Natural killer cell (primary cell): ENCODE measurements around the gene SELENOS. TPM values are rescaled to one million over a fixed set of nuclear protein-coding genes. Genes with fewer than 3 reads are reported as not detected.
A peak's percentile ranks its signal among the peaks of the same experiment; 100 is the strongest.

Experiments used
- ATAC-seq, 3 donors: fragments of 150-1000 bp in 2 of 3; fragments of 200-7000 bp in 1 of 3; cut with Tn5 transposase; 1 replicate in 1 of 3; 2 replicates in 2 of 3; pipeline ENCODE4 v1.10.0; 2021; ENCODE audit warnings: mild to moderate bottlenecking in 2 of 3, moderate library complexity in 2 of 3
- DNase-seq, 2 donors: peaks; one replicate each; pipeline versions ENCODE4 v3.0.0 to v3.0.0-alpha.2; 2013 to 2021; ENCODE audit warnings: mixed read lengths in 1 of 2
- H3K27ac ChIP-seq: one replicate; pipeline ENCODE4 v1.5.1; 2013; ENCODE audit warnings: mild to moderate bottlenecking, low read length
- H3K27me3 ChIP-seq: one replicate; pipeline ENCODE4 v1.6.1; 2013; ENCODE audit warnings: low read length; ENCODE audit not compliant: control insufficient read depth, insufficient read depth
- H3K36me3 ChIP-seq: one replicate; pipeline ENCODE4 v1.6.1; 2013; ENCODE audit warnings: low read length; ENCODE audit not compliant: control insufficient read depth, insufficient read depth
- H3K4me1 ChIP-seq: one replicate; pipeline ENCODE4 v1.6.1; 2013; ENCODE audit warnings: low read length; ENCODE audit not compliant: control insufficient read depth, insufficient read depth
- H3K4me3 ChIP-seq: one replicate; pipeline ENCODE4 v1.5.1; 2013; ENCODE audit warnings: low read length
- H3K9me3 ChIP-seq: one replicate; pipeline ENCODE4 v1.6.1; 2013; ENCODE audit warnings: low read length; ENCODE audit not compliant: control insufficient read depth, insufficient read depth
- H3K27ac Mint-ChIP-seq, 2 donors: one replicate each; pipeline ENCODE4 v1.8.0; 2022; ENCODE audit warnings: mild to moderate bottlenecking in 2 of 2, mixed read lengths in 2 of 2, moderate library complexity in 1 of 2
- H3K27me3 Mint-ChIP-seq, 2 donors: one replicate each; pipeline ENCODE4 v1.8.0; 2022; ENCODE audit warnings: low read depth in 2 of 2, mixed read lengths in 2 of 2
- H3K36me3 Mint-ChIP-seq: one replicate; pipeline ENCODE4 v1.8.0; 2022; ENCODE audit warnings: mixed read lengths
- H3K4me1 Mint-ChIP-seq, 2 donors: one replicate each; pipeline ENCODE4 v1.8.0; 2022; ENCODE audit warnings: mixed read lengths in 2 of 2
- H3K4me3 Mint-ChIP-seq: one replicate; pipeline ENCODE4 v1.8.0; 2022; ENCODE audit warnings: mild to moderate bottlenecking, moderate library complexity, mixed read lengths
- H3K9me3 Mint-ChIP-seq, 2 donors: one replicate each; pipeline ENCODE4 v1.8.0; 2022; ENCODE audit warnings: mixed read lengths in 2 of 2
- WGBS: methylation state at CpG from one replicate; pipeline ENCODE4 v1.1.7; 2013; ENCODE audit warnings: missing lambda C conversion rate; ENCODE audit not compliant: insufficient coverage; 5-methylcytosine and 5-hydroxymethylcytosine counted together
- intact Hi-C: fragments of 100-400 bp; cut with micrococcal nuclease; formaldehyde crosslinking; loops from one replicate; pipeline ENCODE4 v1.14.2; 2022
- total RNA-seq, 4 donors: library from RNA; stranded (reverse); fragments of 120-200 nt in 1 of 4; gene quantifications; one replicate each; pipeline versions ENCODE4 v1.2.3 to v1.2.4, GENCODE V29; 2013 to 2022
- TF ChIP-seq, protein P1 (sequence below): fragments of 200-600 bp; IDR thresholded peaks from one replicate; pipeline ENCODE4 v1.8.0; 2022; ENCODE audit warnings: antibody characterized with exemption

The SELENOS gene
- total RNA-seq, 3 donors from 2014 or later (not counting 1 experiment from before 2014, with no cell fraction given) = 33.6 to 44.2 (median 38.4) TPM

DNA sequence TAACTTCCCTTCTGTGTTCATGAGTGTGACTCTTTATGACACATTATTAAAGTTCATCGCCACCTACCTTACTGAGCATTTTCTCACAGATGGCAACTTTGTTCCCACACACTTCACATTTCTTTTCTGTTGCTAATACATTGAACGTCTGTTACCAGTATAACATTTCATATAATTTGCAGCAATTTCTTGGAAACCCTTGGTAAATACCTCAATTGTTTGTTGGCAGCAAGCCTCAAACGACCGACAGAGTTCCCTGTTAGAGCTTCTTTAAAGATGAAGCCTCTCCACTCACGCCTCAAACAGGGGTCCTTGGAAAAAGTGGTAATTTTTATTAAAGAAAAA lies 22.3 kb downstream of the SELENOS start:
- peaks cover 5 to 18% of the 10 kb centered on the region in 2 donors for H3K27me3 Mint-ChIP-seq
- H3K4me1 Mint-ChIP-seq = peaks cover 16 to 22% of the 10 kb centered on the region in 2 donors
- 58% methylated on average over 5 of the region's 5 CpGs for WGBS
- no peaks in the 10 kb centered on the region for H3K9me3 Mint-ChIP-seq
- Histone ChIP-seq H3K4me1 (peaks cover 13% of the 10 kb centered on the region), H3K27me3 (no peaks in the 10 kb centered on the region), H3K36me3 (no peaks in the 10 kb centered on the region), H3K27ac (no peak overlapping the region), H3K4me3 (no peak overlapping the region), H3K9me3 (no peaks in the 10 kb centered on the region)
- intact Hi-C loops = no loop called here
- ATAC-seq = no peak
- no peak overlapping the region for H3K27ac Mint-ChIP-seq
- TF ChIP-seq, protein P1, sequence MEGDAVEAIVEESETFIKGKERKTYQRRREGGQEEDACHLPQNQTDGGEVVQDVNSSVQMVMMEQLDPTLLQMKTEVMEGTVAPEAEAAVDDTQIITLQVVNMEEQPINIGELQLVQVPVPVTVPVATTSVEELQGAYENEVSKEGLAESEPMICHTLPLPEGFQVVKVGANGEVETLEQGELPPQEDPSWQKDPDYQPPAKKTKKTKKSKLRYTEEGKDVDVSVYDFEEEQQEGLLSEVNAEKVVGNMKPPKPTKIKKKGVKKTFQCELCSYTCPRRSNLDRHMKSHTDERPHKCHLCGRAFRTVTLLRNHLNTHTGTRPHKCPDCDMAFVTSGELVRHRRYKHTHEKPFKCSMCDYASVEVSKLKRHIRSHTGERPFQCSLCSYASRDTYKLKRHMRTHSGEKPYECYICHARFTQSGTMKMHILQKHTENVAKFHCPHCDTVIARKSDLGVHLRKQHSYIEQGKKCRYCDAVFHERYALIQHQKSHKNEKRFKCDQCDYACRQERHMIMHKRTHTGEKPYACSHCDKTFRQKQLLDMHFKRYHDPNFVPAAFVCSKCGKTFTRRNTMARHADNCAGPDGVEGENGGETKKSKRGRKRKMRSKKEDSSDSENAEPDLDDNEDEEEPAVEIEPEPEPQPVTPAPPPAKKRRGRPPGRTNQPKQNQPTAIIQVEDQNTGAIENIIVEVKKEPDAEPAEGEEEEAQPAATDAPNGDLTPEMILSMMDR = no peak
- no peak overlapping the region for H3K4me3 Mint-ChIP-seq
- no peaks in the 10 kb centered on the region for H3K36me3 Mint-ChIP-seq
- DNase-seq = no peak

DNA sequence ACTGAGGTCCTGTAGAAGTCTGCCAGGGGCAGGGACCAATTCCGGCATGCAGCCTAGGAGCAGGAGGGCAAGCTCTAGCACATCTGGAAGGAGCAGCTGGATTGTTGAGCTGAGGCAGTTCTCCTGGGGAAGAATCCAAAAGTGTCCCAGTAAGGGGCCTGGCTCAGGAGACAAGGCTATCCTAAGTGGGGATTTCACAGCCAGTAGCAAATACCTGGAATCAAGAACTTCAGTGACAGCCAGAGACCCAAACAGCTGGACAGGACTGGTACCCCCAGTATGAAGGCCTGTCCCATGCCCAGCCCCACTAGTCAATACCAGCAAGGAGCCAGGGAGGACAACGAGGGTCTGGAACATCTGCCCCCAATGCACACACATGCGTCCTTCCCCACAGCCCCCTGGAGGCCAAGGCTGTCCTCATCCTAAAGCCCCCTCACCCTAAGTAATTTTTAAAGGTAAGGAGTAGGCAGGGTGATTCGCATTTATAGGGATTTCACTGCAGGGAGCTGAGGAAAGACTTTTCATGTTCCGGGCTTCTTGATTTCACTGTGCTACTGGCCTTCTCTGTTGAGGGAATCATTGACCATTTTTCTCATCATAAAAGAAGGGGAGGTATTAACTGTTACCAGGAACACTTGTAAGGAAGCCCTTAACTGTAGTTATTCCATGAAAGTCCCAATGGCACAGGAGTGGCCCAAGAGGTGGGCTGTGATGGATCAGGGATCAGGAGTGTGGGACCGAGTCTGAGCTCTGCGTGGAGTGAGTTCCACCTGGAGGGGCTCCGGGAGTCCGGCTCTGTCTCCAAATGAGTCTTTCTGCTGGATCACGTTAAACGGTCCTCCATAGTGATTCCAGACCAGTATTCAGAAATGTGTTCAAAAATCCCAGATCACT lies 22.9 kb downstream of the SELENOS start:
- 91% methylated on average over 10 of the region's 11 CpGs for WGBS
- ATAC-seq = no peak

DNA sequence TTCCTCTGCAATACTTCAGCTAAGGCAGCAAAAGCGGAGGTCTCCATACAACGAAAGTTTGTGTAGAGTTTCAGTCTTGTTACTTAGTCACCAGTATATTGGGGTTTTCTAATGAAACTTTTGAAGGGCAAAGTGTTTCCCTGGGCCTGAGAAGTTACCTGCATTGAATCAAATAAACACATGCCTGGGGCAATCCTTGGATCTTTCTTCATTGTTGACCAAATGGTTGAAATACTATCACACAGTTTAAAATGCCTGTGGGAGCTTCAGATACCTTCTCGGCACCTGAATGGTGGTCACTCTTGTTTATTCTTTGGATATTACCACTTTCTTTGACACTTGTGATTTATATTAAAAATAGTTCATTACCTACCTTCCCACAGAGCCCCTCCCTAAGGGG lies 24.4 kb downstream of the SELENOS start:
- Mint-ChIP-seq H3K27ac (peak overlapping the region; percentile 76 to 88), H3K4me3 (peak overlapping the region; percentile 90), H3K27me3 (no peaks in the 10 kb centered on the region), H3K9me3 (no peaks in the 10 kb centered on the region), H3K36me3 (no peaks in the 10 kb centered on the region), H3K4me1 (peaks cover 25 to 32% of the 10 kb centered on the region in 2 donors)
- Histone ChIP-seq H3K4me3 (no peak overlapping the region), H3K9me3 (no peaks in the 10 kb centered on the region), H3K4me1 (peaks cover 20% of the 10 kb centered on the region), H3K27me3 (no peaks in the 10 kb centered on the region), H3K27ac (no peak overlapping the region), H3K36me3 (no peaks in the 10 kb centered on the region)
- intact Hi-C loops = no loop called here
- TF ChIP-seq, protein P1 = no peak
- 42% methylated on average over 3 of the region's 3 CpGs for WGBS
- DNase-seq (no peak), ATAC-seq (no peak)

More for the DNA sequence above, 22.9 kb downstream of the SELENOS start:
- Histone ChIP-seq H3K27ac (no peak overlapping the region), H3K9me3 (no peaks in the 10 kb centered on the region), H3K4me3 (no peak overlapping the region), H3K4me1 (peaks cover 18% of the 10 kb centered on the region), H3K36me3 (no peaks in the 10 kb centered on the region), H3K27me3 (no peaks in the 10 kb centered on the region)
- H3K36me3 Mint-ChIP-seq = no peaks in the 10 kb centered on the region
- no peak for DNase-seq
- intact Hi-C loops = no loop called here
- TF ChIP-seq, protein P1 = no peak
- H3K4me3 Mint-ChIP-seq = no peak overlapping the region
- H3K9me3 Mint-ChIP-seq = no peaks in the 10 kb centered on the region
- no peak overlapping the region for H3K27ac Mint-ChIP-seq
- H3K4me1 Mint-ChIP-seq = peaks cover 20 to 28% of the 10 kb centered on the region in 2 donors
- peaks cover 2 to 15% of the 10 kb centered on the region in 2 donors for H3K27me3 Mint-ChIP-seq
